GM23338 (cell line): ENCODE results near the gene RHOBTB3. TPM values are rescaled to one million over a fixed set of nuclear protein-coding genes. Genes with fewer than 3 reads are reported as not detected.
"Not testable (repeated sequence)": the region's sequence is repeated elsewhere in the genome, so short reads cannot be mapped to it uniquely, and the experiment has no call there.

Experiments used
- ATAC-seq: fragments of 200-7000 bp; cut with Tn5 transposase; 3 replicates; pipeline ENCODE4 v1.9.1; 2020
- DNase-seq: peaks from one replicate; pipeline ENCODE4 v3.0.0-alpha.2; 2015; ENCODE audit warnings: low spot score
- H2AFZ ChIP-seq: fragments of 200-600 bp; sonication (generic); 2 replicates; pipeline ENCODE4 v1.8.0; 2016; ENCODE audit warnings: antibody characterized with exemption, mild to moderate bottlenecking, moderate library complexity
- H3F3A ChIP-seq: fragments of 200-600 bp; sonication (generic); replicated peaks from 2 replicates; pipeline ENCODE4 v1.8.0; 2017; ENCODE audit warnings: antibody characterized with exemption, mixed run types, low read depth
- H3K27ac ChIP-seq: fragments of 200-600 bp; sonication (generic); 2 replicates; pipeline ENCODE4 v1.6.1; 2016; ENCODE audit warnings: low read depth
- H3K27me3 ChIP-seq: fragments of 200-600 bp; sonication (generic); 2 replicates; pipeline ENCODE4 v1.8.0; 2016; ENCODE audit warnings: mild to moderate bottlenecking, mixed run types, moderate library complexity; ENCODE audit not compliant: insufficient read depth
- H3K36me3 ChIP-seq: fragments of 200-600 bp; sonication (generic); 2 replicates; pipeline ENCODE4 v1.8.0; 2016; ENCODE audit warnings: mild to moderate bottlenecking; ENCODE audit not compliant: insufficient read depth
- H3K4me1 ChIP-seq: fragments of 200-600 bp; sonication (generic); 2 replicates; pipeline ENCODE4 v1.8.0; 2016; ENCODE audit warnings: mild to moderate bottlenecking, moderate library complexity; ENCODE audit not compliant: insufficient read depth
- H3K4me2 ChIP-seq: fragments of 200-600 bp; sonication (generic); 2 replicates; pipeline ENCODE4 v1.7.1; 2017; ENCODE audit warnings: mixed run types
- H3K4me3 ChIP-seq: fragments of 200-600 bp; sonication (generic); 2 replicates; pipeline ENCODE4 v1.6.1; 2016; ENCODE audit warnings: mixed run types
- H3K79me2 ChIP-seq: fragments of 200-600 bp; sonication (generic); replicated peaks from 2 replicates; pipeline ENCODE4 v1.8.0; 2017; ENCODE audit warnings: mild to moderate bottlenecking; ENCODE audit not compliant: insufficient read depth
- H3K9me2 ChIP-seq: fragments of 200-600 bp; sonication (generic); 2 replicates; pipeline ENCODE4 v1.8.0; 2017; ENCODE audit not compliant: insufficient read depth
- H4K20me1 ChIP-seq: fragments of 200-600 bp; sonication (generic); replicated peaks from 2 replicates; pipeline ENCODE4 v1.8.0; 2017; ENCODE audit warnings: mild to moderate bottlenecking; ENCODE audit not compliant: insufficient read depth
- H3K27ac Mint-ChIP-seq: 2 replicates; pipeline ENCODE4 v1.8.0; 2020; ENCODE audit warnings: inconsistent platforms, mild to moderate bottlenecking, moderate library complexity, mixed read lengths
- H3K27me3 Mint-ChIP-seq: 3 replicates; pipeline ENCODE4 v1.8.0; 2022; ENCODE audit warnings: low read depth, mild to moderate bottlenecking, moderate library complexity, mixed read lengths, inconsistent platforms; ENCODE audit not compliant: insufficient read depth, poor library complexity
- H3K36me3 Mint-ChIP-seq: 3 replicates; pipeline ENCODE4 v1.8.0; 2021; ENCODE audit warnings: low read depth, mild to moderate bottlenecking, inconsistent platforms, moderate library complexity, mixed read lengths
- H3K4me1 Mint-ChIP-seq: 3 replicates; pipeline ENCODE4 v1.8.0; 2020; ENCODE audit warnings: mild to moderate bottlenecking, inconsistent platforms, mixed read lengths
- H3K4me3 Mint-ChIP-seq: 3 replicates; pipeline ENCODE4 v1.8.0; 2021; ENCODE audit warnings: moderate library complexity, mild to moderate bottlenecking, inconsistent platforms, mixed read lengths
- H3K9me3 Mint-ChIP-seq: 3 replicates; pipeline ENCODE4 v1.8.0; 2020; ENCODE audit warnings: moderate library complexity, mild to moderate bottlenecking, inconsistent platforms, mixed read lengths
- CREB1 ChIP-seq: fragments of 250-450 bp; sonication (Bioruptor Pico); IDR thresholded peaks from 2 replicates; pipeline ENCODE4 v1.5.0; 2020; ENCODE audit warnings: low read depth, mild to moderate bottlenecking, moderate library complexity
- CTCF ChIP-seq, 2 experiments: fragments of 200-600 bp in 1 of 2; sonication (generic) in 1 of 2; conservative IDR thresholded peaks; 2 replicates each; pipeline versions ENCODE4 v1.5.1 to v1.6.1; 2016 to 2017; ENCODE audit warnings: antibody characterized with exemption in 2 of 2, low read depth in 2 of 2, mild to moderate bottlenecking in 2 of 2, moderate library complexity in 1 of 2
- EZH2 ChIP-seq: fragments of 200-600 bp; sonication (generic); IDR thresholded peaks from one replicate; pipeline ENCODE4 v1.8.0; 2017; ENCODE audit warnings: antibody characterized with exemption, mild to moderate bottlenecking, low read depth; ENCODE audit not compliant: unreplicated experiment
- EZH2phosphoT487 ChIP-seq: fragments of 200-600 bp; sonication (generic); IDR thresholded peaks from one replicate; pipeline ENCODE4 v1.8.1; 2018; ENCODE audit warnings: antibody characterized with exemption; ENCODE audit not compliant: unreplicated experiment
- JUNB ChIP-seq: IDR thresholded peaks from one replicate; pipeline ENCODE4 v1.6.1; 2016; ENCODE audit warnings: antibody characterized with exemption; ENCODE audit not compliant: unreplicated experiment
- NANOG ChIP-seq: IDR thresholded peaks from 2 replicates; pipeline ENCODE4 v1.6.1; 2016; ENCODE audit warnings: antibody characterized with exemption, borderline replicate concordance
- POLR2AphosphoS5 ChIP-seq: IDR thresholded peaks from 2 replicates; pipeline ENCODE4 v1.6.1; 2016; ENCODE audit warnings: antibody characterized with exemption, low read depth
- STAT1 ChIP-seq: IDR thresholded peaks from one replicate; pipeline ENCODE4 v1.6.1; 2016; ENCODE audit warnings: antibody characterized with exemption; ENCODE audit not compliant: unreplicated experiment
- ZNF114 ChIP-seq: fragments of 250-450 bp; sonication (Bioruptor Pico); IDR thresholded peaks from 2 replicates; pipeline ENCODE4 v1.5.0; 2020; ENCODE audit warnings: mild to moderate bottlenecking, moderate library complexity
- ZNF331 ChIP-seq: fragments of 250-450 bp; sonication (Bioruptor Pico); IDR thresholded peaks from 2 replicates; pipeline ENCODE4 v1.5.0; 2020; ENCODE audit warnings: low read depth, mild to moderate bottlenecking, moderate library complexity
- ZNF462 ChIP-seq: fragments of 250-450 bp; sonication (Bioruptor Pico); IDR thresholded peaks from 2 replicates; pipeline ENCODE4 v1.5.0; 2020; ENCODE audit warnings: mild to moderate bottlenecking, moderate library complexity
- polyA plus RNA-seq: library from polyadenylated mRNA; unstranded; fragments of >200 nt; fragmentation: Nextera tagmentation; extraction: Ambion mirVana; gene quantifications from 2 replicates; pipeline ENCODE4 v1.2.1, GENCODE V29; 2016
- total RNA-seq: library from RNA; depleted of rRNA; stranded (reverse); fragments of >200 nt; shearing (Covaris generic); gene quantifications from 2 replicates; pipeline ENCODE4 v1.2.3, GENCODE V29; 2014

The RHOBTB3 gene
- total and polyA plus RNA-seq, 2 experiments from 2014 or later = 10.0 to 13.4 TPM

- Histone ChIP-seq H4K20me1 (no peaks in the 10 kb centered on the region), H3K36me3 (no peaks in the 10 kb centered on the region), H3K4me2 (no peak overlapping the region), H3K9me2 (peaks cover 8% of the 10 kb centered on the region; the same call in 1 of the 2 replicates), H2AFZ (no peak overlapping the region), H3K4me1 (0 out of 2 replicates have a peak, but pooled peaks cover 3% of the 10 kb centered on the region), H3K27ac (no peak overlapping the region), H3K4me3 (no peak overlapping the region), H3K27me3 (no peaks in the 10 kb centered on the region; the same call in 1 of the 2 replicates), H3F3A (no peaks in the 10 kb centered on the region), H3K79me2 (no peaks in the 10 kb centered on the region)
- no peak overlapping the region for H3K27ac Mint-ChIP-seq
- H3K9me3 Mint-ChIP-seq = no peaks in the 10 kb centered on the region
- H3K27me3 Mint-ChIP-seq = peaks cover 5% of the 10 kb centered on the region
- no peak overlapping the region for H3K4me3 Mint-ChIP-seq
- peaks cover 11% of the 10 kb centered on the region for H3K4me1 Mint-ChIP-seq
- no peak for TF ChIP-seq ZNF331 (CRISPR knock-in tag)
- no peak for TF ChIP-seq JUNB
- no peak for TF ChIP-seq CREB1
- TF ChIP-seq NANOG = no peak
- TF ChIP-seq EZH2 = no peak
- no peak for TF ChIP-seq STAT1
- no peaks in the 10 kb centered on the region for H3K36me3 Mint-ChIP-seq
- no peak for DNase-seq
- ATAC-seq = no peak
These were observed 105.4 kb downstream of the RHOBTB3 start for GRCh38 chr5:95836544-95836943.

DNA sequence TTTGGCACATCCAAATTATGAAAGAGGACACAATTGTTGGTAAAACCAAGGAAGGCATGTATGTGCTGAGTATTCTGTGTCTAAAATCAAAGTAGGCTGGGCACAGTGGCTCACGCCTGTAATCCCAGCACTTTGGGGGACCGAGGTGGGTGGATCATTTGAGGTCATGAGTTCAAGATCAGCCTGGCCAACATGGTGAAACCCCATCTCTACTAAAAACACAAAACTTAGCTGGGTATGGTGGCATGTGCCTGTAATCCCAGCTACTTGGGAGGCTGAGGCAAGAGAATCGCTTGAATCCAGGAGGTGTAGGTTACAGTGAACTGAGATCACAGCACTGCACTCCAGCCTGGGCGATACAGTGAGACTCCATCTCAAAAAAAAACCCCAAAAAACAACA, 105.8 kb downstream of the RHOBTB3 start:
- not testable (repeated sequence) for H3K27ac Mint-ChIP-seq, H3K4me1 ChIP-seq, H3K4me3 Mint-ChIP-seq, H3K27ac ChIP-seq, H3K79me2 ChIP-seq, H4K20me1 ChIP-seq, H3K27me3 ChIP-seq, H3K36me3 Mint-ChIP-seq, H3F3A ChIP-seq, H3K36me3 ChIP-seq, H3K9me3 Mint-ChIP-seq, H3K9me2 ChIP-seq, DNase-seq, H3K4me2 ChIP-seq, H3K4me3 ChIP-seq, H3K27me3 Mint-ChIP-seq, ATAC-seq, H2AFZ ChIP-seq
- H3K4me1 Mint-ChIP-seq = peaks cover 11% of the 10 kb centered on the region

GRCh38 chr5:95837492-95837891, 106.4 kb downstream of the RHOBTB3 start:
- no peak overlapping the region for H3K27ac Mint-ChIP-seq
- peaks cover 5% of the 10 kb centered on the region for H3K27me3 Mint-ChIP-seq
- no peak overlapping the region for H3K4me3 ChIP-seq
- H3K79me2 ChIP-seq = no peaks in the 10 kb centered on the region
- ATAC-seq (no peak), DNase-seq (no peak)
- no peak overlapping the region for H3K27ac ChIP-seq
- H3K4me3 Mint-ChIP-seq = no peak overlapping the region
- no peaks in the 10 kb centered on the region; the same call in 1 of the 2 replicates for H3K27me3 ChIP-seq
- H3K9me2 ChIP-seq = peaks cover 8% of the 10 kb centered on the region; the same call in 1 of the 2 replicates
- H3K36me3 ChIP-seq = no peaks in the 10 kb centered on the region
- 0 out of 2 replicates have a peak, but pooled peaks cover 3% of the 10 kb centered on the region for H3K4me1 ChIP-seq
- H3F3A ChIP-seq = no peaks in the 10 kb centered on the region
- H4K20me1 ChIP-seq = no peaks in the 10 kb centered on the region
- H3K9me3 Mint-ChIP-seq = no peaks in the 10 kb centered on the region
- H3K4me2 ChIP-seq = no peak overlapping the region
- no peak overlapping the region for H2AFZ ChIP-seq
- H3K36me3 Mint-ChIP-seq = no peaks in the 10 kb centered on the region
- peaks cover 11% of the 10 kb centered on the region for H3K4me1 Mint-ChIP-seq
- TF ChIP-seq STAT1 (no peak), CTCF (conservative IDR thresholded peaks at IDR 0.05; ENCODE audit: low read depth in 2 of 2) (no peak), EZH2phosphoT487 (no peak), POLR2AphosphoS5 (no peak), ZNF114 (CRISPR knock-in tag) (no peak), ZNF331 (CRISPR knock-in tag) (no peak), ZNF462 (CRISPR knock-in tag) (no peak)
